Lower leg skin (tissue), 4 donors: Measurements from ENCODE around the gene TRAK1. TPM values are rescaled to one million over a fixed set of nuclear protein-coding genes. Genes with fewer than 3 reads are reported as not detected.
A peak's percentile ranks its signal among the peaks of the same experiment; 100 is the strongest.

Source experiments
- DNase-seq, 2 donors: peaks; one replicate each; pipeline ENCODE4 v3.0.0-alpha.2; 2019; ENCODE audit warnings: low spot score in 2 of 2
- H3K4me3 ChIP-seq: fragments of 200-600 bp; sonication (generic); 2 replicates; pipeline ENCODE4 v1.5.1; 2017; ENCODE audit warnings: mild to moderate bottlenecking, low read depth; ENCODE audit not compliant: poor library complexity, severe bottlenecking
- CTCF ChIP-seq, 3 donors: fragments of 450-650 bp; IDR thresholded peaks; one replicate each; pipeline ENCODE4 v1.5.1; 2016; ENCODE audit warnings: antibody characterized with exemption in 3 of 3, mild to moderate bottlenecking in 3 of 3, moderate library complexity in 2 of 3
- POLR2A ChIP-seq, 2 donors: fragments of 450-650 bp; IDR thresholded peaks; one replicate each; pipeline ENCODE4 v1.6.1; 2016 to 2017; ENCODE audit warnings: antibody characterized with exemption in 2 of 2, mild to moderate bottlenecking in 1 of 2, moderate library complexity in 1 of 2
- WGBS, 2 donors: methylation state at CpG; one replicate each; pipeline ENCODE4 v1.1.5; 2018; 5-methylcytosine and 5-hydroxymethylcytosine counted together
- intact Hi-C: fragments of 100-400 bp; cut with DNase I; formaldehyde crosslinking; loops from one replicate; pipeline ENCODE4 v1.15.0; 2023; ENCODE audit warnings: low total_unique reads
- total RNA-seq, 4 donors: library from RNA; depleted of rRNA; stranded (reverse); fragments of >200 nt; gene quantifications; one replicate each; pipeline ENCODE4 v1.1.0, GENCODE V29; 2016

The TRAK1 gene
- total RNA-seq, 4 donors from 2014 or later: 69.0 to 96.3 (median 84.9) TPM

GRCh38 chr3:42143440-42143839 is 52.3 kb downstream of the TRAK1 start:
- WGBS, 2 donors: 84 to 89% methylated on average over 7 of the region's 7 CpGs
- no peak for DNase-seq
- no peak for TF ChIP-seq CTCF (IDR thresholded peaks at IDR 0.05)
- no peak for TF ChIP-seq POLR2A (IDR thresholded peaks at IDR 0.05)
- H3K4me3 ChIP-seq: no peak overlapping the region
- intact Hi-C loops: no loop called here

GRCh38 chr3:42144209-42144608 is 53.1 kb downstream of the TRAK1 start:
- no peak overlapping the region for H3K4me3 ChIP-seq
- DNase-seq: no peak
- intact Hi-C loops: no loop called here
- TF ChIP-seq CTCF (IDR thresholded peaks at IDR 0.05): no peak
- no peak for TF ChIP-seq POLR2A (IDR thresholded peaks at IDR 0.05)

GRCh38 chr3:42148086-42148848 is 57.1 kb downstream of the TRAK1 start:
- intact Hi-C loops: no loop called here
- no peak for DNase-seq
- no peak overlapping the region for H3K4me3 ChIP-seq
- WGBS, 2 donors: 74 to 80% methylated on average over 5 of the region's 5 CpGs
- TF ChIP-seq POLR2A (IDR thresholded peaks at IDR 0.05) (no peak), CTCF (IDR thresholded peaks at IDR 0.05) (no peak)

- no peak for TF ChIP-seq POLR2A (IDR thresholded peaks at IDR 0.05)
- TF ChIP-seq CTCF (IDR thresholded peaks at IDR 0.05): no peak
- intact Hi-C loops: no loop called here
- peak in 1 of 2 donors; percentile 55 for DNase-seq
- 38 to 49% methylated on average over 11 of the region's 11 CpGs for WGBS, 2 donors
- no peak overlapping the region for H3K4me3 ChIP-seq
Measured at GRCh38 chr3:42148982-42149432, 57.9 kb downstream of the TRAK1 start.

GRCh38 chr3:42149532-42149931 is 58.4 kb downstream of the TRAK1 start:
- intact Hi-C loops: no loop called here
- WGBS, 2 donors: 85 to 91% methylated on average over 8 of the region's 8 CpGs

More at GRCh38 chr3:42149532-42149931, 58.4 kb downstream of the TRAK1 start:
- DNase-seq: no peak
- TF ChIP-seq CTCF (IDR thresholded peaks at IDR 0.05): no peak
- TF ChIP-seq POLR2A (IDR thresholded peaks at IDR 0.05): no peak
- H3K4me3 ChIP-seq: no peak overlapping the region
